ENCODE measurements around the gene CNPY3.
"Not testable (repeated sequence)": the region's sequence is repeated elsewhere in the genome, so short reads cannot be mapped to it uniquely, and the experiment has no call there.

The CNPY3 gene

GRCh38 chr6:42928986-42929820, at the start of gene CNPY3:
Gene CNPY3 (plus strand): TSS chr6:42929480. CDS start chr6:42929571, 91 bp downstream.
- DNase-seq = peak; percentile 99

DNA sequence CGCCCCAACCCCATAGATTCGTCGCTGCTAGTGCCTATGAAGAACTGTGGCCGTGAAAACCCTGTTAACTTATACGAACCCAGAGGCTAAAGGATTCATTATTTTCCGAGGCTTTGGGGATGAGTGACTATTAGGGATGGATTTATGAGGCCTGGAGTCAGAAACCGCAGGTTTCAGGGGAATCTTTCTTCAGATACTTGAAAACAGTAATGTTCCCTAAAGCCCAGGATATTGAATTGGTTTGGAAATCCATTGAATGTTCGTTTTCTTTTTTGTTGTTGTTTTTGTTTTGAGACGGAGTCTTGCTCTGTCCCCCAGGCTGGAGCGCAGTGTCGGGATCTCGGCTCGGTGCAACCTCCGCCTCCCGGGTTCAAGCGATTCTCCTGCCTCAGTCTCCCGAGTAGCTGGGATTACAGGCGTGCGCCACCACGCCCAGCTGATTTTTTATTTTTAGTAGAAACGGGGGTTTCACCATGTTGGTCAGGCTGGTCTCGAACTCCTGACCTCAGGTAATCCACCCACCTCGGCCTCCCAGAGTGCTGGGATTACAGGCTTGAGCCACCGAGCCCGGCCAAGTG, 49.0 kb upstream of the CNPY3 start:
- not testable (repeated sequence) for DNase-seq

- not testable (repeated sequence) for DNase-seq
Measured at GRCh38 chr6:42880871-42881270, 48.4 kb upstream of the CNPY3 start.

- no peak for DNase-seq
Measured at GRCh38 chr6:42885702-42886101, 43.6 kb upstream of the CNPY3 start.

DNA sequence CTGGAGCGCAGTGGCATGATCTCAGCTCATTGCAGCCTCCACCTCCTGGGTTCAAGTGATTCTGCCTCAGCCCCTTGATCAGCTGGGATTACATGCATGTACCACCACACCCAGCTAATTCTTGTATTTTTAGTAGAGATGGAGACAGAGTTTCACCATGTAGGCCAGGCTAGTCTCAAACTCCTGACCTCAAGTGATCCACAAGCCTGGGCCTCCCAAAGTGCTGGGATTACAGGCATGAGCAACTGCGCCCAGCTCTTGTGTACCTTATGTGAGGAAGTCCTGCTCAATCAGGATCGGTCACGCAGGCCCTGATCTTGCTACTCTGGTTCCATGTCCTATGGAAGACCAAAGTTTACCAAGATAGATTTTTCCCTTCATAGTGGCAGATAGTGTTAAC, 41.1 kb upstream of the CNPY3 start:
- not testable (repeated sequence) for DNase-seq

DNA sequence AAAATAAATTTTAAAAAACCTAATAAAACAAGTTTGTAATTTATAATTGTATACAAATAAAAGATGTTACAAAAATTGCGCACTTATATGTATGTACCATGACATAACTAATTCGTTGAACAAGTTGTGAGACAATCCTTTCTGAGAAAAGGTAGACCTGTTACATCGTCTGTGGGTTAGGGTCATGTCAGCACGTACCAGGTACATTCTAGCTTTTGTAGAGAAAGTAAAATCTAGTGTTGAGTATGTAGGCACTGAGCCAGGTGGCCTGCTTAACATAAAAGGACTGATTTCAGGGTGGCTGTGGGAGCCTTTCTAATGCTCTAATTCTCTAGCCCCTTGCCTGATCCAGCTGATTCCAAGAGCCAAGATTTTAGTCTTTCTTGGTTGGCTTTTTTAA, 39.5 kb upstream of the CNPY3 start:
- DNase-seq = no peak

DNA sequence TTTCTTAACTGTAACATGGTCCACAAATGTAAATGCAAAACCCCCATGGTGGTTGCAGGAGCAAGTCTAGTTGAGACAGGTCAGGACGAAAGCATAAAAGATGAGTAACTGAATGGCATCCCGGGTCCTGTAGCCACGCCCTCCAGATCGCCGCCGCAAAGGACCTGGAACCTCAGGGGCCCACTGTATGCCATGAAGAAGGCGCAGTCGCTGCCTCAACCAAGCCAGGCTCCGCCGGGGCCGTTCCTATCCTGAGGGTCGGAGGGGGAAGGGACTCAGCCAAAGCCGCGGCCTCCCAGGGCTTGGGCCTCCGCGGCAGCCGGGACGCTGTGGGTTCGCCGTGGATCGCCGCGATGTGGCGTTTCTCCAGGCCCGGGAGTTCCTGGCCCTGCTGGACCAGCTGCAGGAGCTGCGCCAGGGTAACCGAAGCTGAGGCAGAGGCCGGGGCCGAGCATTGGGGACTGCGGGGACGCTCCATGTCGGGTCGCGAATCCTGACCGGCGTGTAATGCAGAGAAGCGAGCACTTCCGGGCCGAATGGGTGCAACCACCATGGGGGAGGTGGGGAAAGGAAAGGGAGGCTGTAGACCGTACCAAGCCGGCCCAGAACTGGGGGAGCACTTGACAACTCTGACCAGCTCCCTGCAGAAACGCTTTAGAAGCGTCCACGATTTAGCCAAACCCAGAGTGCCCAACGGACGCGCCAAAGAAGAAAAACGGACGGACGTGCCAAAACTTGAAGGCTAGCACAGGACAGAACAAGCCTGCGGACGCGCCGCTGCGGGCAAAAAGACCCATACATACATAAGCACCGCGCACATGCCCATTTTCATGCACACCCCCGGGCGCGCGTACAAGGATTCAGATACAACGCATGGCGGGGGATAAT, 38.7 kb upstream of the CNPY3 start:
- DNase-seq = peak; percentile 94

DNA sequence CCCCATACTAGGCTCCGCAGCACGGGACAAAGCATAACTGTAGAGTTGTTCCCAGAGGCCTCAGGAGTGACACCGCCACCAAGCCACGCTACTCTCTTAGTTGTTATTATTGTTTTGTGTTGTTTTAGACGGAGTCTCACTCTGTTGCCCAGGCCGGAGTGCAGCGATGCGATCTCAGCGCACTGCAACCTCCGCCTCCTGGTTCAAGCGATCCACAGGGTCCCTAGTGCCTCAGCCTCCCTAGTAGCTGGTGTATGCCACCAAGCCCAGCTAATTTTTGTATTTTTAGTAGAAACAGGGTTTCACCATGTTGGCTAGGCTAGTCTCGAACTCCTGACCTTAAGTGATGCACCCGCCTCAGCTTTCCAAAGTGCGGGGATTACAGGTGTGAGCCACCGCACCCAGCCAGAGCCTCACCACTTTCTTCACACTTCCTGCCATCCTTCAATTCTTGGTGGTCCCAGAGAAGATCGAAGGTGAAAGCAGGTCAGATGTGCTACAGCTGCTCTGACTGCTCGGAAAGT, 38.0 kb upstream of the CNPY3 start:
- no peak for DNase-seq

DNA sequence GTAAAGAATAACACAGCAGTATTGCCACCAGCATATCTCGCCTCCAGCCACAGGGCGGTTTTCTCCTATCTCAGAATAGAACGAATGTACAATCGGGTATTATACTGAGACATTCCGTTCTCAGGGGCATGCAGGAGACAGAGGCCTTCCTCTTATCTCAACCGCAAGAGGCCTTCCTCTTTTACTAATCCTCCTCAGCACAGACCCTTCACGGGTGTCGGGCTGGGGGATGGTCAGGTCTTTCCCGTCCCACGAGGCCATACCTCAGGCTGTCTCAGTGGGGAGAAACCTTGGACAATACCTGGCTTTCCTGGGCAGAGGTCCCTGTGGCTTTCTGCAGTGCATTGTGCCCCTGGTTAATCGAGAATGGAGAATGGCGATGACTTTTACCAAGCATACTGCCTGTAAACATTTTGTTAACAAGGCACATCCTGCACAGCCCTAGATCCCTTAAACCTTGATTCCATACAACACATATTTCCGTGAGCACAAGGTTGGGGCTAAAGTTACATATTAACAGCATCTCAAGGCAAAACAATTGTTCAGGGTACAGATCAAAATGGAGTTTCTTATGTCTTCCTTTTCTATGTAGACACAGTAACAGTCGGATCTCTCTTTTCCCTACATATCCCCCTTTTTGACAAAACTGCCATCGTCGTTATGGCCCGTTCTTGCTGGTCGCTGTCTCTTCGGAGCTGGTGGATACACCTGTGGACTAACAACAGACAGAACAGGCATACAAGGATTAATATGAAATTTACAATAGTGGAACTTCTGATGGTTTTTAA, 35.0 kb upstream of the CNPY3 start:
- DNase-seq = peak; percentile 82 to 87

- DNase-seq = no peak
Measured at GRCh38 chr6:42896178-42896719, 33.0 kb upstream of the CNPY3 start.

- DNase-seq = peak; percentile 65 to 67
Measured at GRCh38 chr6:42898891-42899361, 30.4 kb upstream of the CNPY3 start.

DNA sequence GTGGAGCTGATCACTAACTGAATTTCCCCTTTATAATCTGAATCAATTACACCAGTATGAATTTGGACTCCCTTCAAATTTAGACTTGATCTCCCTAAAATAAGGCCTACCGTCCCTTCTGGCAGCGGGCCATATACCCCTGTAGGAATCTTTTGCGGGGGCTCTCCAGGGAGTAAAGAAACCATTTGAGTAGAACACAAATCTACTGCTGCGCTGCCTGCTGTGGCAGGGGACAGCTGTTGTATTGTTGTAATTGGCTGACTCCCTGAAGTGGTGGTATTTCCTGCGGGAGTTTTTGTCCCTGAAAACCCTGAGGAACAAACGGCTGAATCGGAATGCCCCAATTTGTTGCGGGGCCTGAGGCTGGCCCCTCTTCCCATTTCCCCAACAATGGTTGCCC, 29.4 kb upstream of the CNPY3 start:
- no peak for DNase-seq

GRCh38 chr6:42901538-42901957, 27.7 kb upstream of the CNPY3 start:
- DNase-seq = peak; percentile 79 to 83

- DNase-seq = peak; percentile 28 to 35
Measured at GRCh38 chr6:42902429-42903263, 26.6 kb upstream of the CNPY3 start.

DNA sequence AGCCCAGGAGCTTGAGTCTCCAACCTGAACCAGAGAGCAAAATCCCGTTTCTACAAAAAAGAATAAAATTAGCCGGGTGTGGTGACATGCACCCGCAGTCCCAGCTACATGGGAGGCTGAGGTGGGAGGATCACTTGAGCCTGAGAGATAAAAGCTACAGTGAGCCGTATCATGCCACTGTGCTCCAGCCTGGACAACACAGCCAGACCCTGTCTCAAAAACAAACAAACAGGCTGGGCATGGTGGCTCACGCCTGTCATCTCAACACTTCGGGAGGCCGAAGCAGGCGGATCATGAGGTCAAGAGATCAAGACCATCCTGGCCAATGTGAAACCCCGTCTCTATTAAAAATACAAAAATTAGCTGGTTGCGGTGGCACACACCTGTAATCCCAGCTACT, 24.8 kb upstream of the CNPY3 start:
- DNase-seq = no peak

- DNase-seq = no peak
Measured at GRCh38 chr6:42907336-42907735, 21.9 kb upstream of the CNPY3 start.

GRCh38 chr6:42909835-42910234, 19.4 kb upstream of the CNPY3 start:
- DNase-seq = no peak

DNA sequence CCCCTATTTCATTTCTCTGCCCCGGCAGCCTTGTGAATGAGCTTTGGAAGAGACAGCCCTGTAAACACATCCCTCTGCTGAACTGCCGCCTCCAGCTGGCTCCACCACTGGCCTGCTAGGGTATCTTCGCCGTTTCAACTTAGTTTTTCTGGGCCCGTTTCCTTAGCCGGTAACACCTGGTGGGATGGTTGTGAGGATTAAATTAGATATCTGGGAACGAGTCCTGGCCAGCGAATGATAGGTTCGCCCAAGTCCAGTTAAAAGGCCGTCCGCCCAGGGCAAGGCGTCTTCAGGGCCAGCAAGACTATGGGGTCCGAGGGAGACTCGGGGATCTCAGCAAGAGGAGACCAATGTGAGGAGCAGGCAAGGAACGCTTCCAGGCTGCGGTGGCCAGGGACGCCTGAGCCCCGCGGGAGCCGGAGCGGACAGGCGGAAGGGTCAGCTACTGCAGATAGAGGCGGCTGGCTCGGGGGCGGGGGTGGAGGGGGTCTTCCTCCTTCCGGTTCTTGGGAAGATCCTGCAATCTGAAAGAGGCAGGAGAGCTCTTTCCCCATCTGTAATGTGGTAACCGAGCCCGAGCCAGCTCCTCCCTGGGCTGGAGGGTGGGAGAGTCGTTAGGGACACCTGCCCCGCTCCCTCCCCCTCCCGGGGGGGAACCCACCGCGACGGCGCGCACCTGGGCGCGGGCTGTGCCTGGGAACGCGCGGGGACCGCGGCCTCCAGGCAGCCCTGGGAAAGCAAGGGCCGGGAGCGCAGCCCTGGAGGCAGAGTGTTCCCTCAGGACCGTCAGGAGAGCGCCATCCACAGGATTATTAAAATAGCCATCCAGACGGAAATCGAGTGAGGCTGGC, 17.9 kb upstream of the CNPY3 start:
- DNase-seq = no peak

DNA sequence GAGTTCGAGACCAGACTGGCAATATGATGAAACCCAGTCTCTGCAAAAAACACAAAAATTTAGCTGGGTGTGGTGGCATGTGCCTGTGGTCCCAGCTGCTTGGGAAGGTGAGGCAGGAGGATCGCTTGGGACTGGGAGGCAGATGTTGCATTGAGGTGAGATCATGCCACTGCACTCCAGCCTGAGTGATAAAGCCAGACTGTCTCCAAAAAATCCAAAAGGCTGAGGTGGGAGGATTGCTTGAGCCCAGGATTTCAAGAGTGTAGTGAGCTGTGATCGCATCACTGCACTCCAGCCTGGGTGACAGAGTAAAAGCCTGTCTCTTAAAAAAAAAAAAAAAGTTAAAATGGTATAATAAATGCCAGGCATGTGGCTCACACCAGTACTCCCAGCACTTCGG, 14.7 kb upstream of the CNPY3 start:
- no peak for DNase-seq

DNA sequence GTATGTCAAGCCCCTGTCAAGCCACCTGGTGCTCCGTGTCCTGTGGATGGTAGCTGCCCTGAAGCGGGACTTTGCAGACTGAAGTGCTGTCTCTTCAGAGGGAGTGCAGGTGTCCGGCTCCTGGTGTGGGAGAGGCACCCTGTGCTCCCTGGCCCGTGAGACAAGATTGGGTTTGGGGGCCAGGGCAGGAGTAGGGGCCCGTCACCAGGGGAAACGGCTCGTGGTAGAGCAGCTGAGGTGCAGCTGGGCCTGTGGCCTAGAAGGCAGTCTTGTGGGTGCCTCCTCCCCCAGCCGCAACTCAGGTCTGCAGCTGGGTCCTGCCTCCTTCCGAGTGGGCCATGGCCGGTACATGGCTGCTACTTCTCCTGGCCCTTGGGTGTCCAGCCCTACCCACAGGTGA, 13.5 kb upstream of the CNPY3 start, which contains the start of gene PTCRA:
TSS of gene PTCRA (plus strand) at position 322 of the 400 bp plus-strand sequence. CDS start at position 339, 17 bp downstream.
- DNase-seq = no peak

All from Kasumi-1 (cell line).